WTC11 (cell line): ENCODE measurements around the gene KLHDC8A. TPM values are rescaled to one million over a fixed set of nuclear protein-coding genes. Genes with fewer than 3 reads are reported as not detected.

ENCODE experiments used
- ATAC-seq: fragments of 200-7000 bp; cut with Tn5 transposase; 2 replicates; pipeline ENCODE4 v1.10.0; 2021; ENCODE audit warnings: mild to moderate bottlenecking, moderate library complexity
- CTCF ChIA-PET: fragments of 300-600 bp; sonication (Branson Sonifier 250); formaldehyde crosslinking; loops from one replicate; lab custom pipeline; 2021; ENCODE audit warnings: antibody characterized with exemption; lab: Charles Lee
- POLR2A ChIA-PET: fragments of 350-600 bp; sonication (Branson Sonifier 250); formaldehyde crosslinking; loops from one replicate; lab custom pipeline; 2021; ENCODE audit warnings: antibody characterized with exemption; lab: Charles Lee
- DNase-seq: peaks from one replicate; pipeline ENCODE4 v3.0.0; 2021; ENCODE audit warnings: low spot score
- H3K27ac Mint-ChIP-seq: 2 replicates; pipeline ENCODE4 v1.8.0; 2021; ENCODE audit warnings: mixed read lengths
- H3K27me3 Mint-ChIP-seq: 2 replicates; pipeline ENCODE4 v1.8.0; 2021; ENCODE audit warnings: low read depth, mild to moderate bottlenecking, moderate library complexity, mixed read lengths
- H3K36me3 Mint-ChIP-seq: 2 replicates; pipeline ENCODE4 v1.8.0; 2021; ENCODE audit warnings: mixed read lengths
- H3K4me1 Mint-ChIP-seq: 2 replicates; pipeline ENCODE4 v1.8.0; 2022; ENCODE audit warnings: mixed read lengths
- H3K4me3 Mint-ChIP-seq: 2 replicates; pipeline ENCODE4 v1.8.0; 2021; ENCODE audit warnings: mild to moderate bottlenecking, moderate library complexity, mixed read lengths
- H3K9me3 Mint-ChIP-seq: 2 replicates; pipeline ENCODE4 v1.8.0; 2021; ENCODE audit warnings: mixed read lengths
- CREB1 ChIP-seq: sonication (generic); formaldehyde crosslinking; IDR thresholded peaks from 2 replicates; pipeline ENCODE4 v1.8.0; 2023; ENCODE audit warnings: mild to moderate bottlenecking, missing genetic modification reagents
- E2F5 ChIP-seq: sonication (generic); formaldehyde crosslinking; IDR thresholded peaks from 2 replicates; pipeline ENCODE4 v1.8.1; 2022; ENCODE audit warnings: mild to moderate bottlenecking, moderate library complexity, missing genetic modification reagents
- ERG ChIP-seq: fragments of 250-450 bp; sonication (Bioruptor Pico); IDR thresholded peaks from 2 replicates; pipeline ENCODE4 v1.8.0; 2021; ENCODE audit warnings: mild to moderate bottlenecking
- ETV6 ChIP-seq: sonication (generic); formaldehyde crosslinking; IDR thresholded peaks from 2 replicates; pipeline ENCODE4 v1.8.1; 2022; ENCODE audit warnings: mild to moderate bottlenecking, missing genetic modification reagents
- FOXJ3 ChIP-seq: sonication (generic); formaldehyde crosslinking; IDR thresholded peaks from 2 replicates; pipeline ENCODE4 v1.9.0; 2021; ENCODE audit warnings: missing genetic modification reagents, mild to moderate bottlenecking, borderline replicate concordance
- GABPB1 ChIP-seq: sonication (generic); formaldehyde crosslinking; IDR thresholded peaks from 2 replicates; pipeline ENCODE4 v1.8.1; 2023; ENCODE audit warnings: mild to moderate bottlenecking, missing genetic modification reagents
- GTF2I ChIP-seq: fragments of 250-450 bp; sonication (Bioruptor Pico); conservative IDR thresholded peaks from 2 replicates; pipeline ENCODE4 v1.4.0; 2021; ENCODE audit warnings: mild to moderate bottlenecking
- HMGXB4 ChIP-seq: sonication (generic); formaldehyde crosslinking; IDR thresholded peaks from 2 replicates; pipeline ENCODE4 v1.8.1; 2023; ENCODE audit warnings: mild to moderate bottlenecking, moderate library complexity, missing genetic modification reagents
- IRF2 ChIP-seq: sonication (generic); formaldehyde crosslinking; IDR thresholded peaks from 2 replicates; pipeline ENCODE4 v1.8.0; 2022; ENCODE audit warnings: low read depth, missing genetic modification reagents, borderline replicate concordance
- NFATC4 ChIP-seq: fragments of 250-450 bp; sonication (Bioruptor Pico); IDR thresholded peaks from 2 replicates; pipeline ENCODE4 v1.9.0; 2021; ENCODE audit warnings: mild to moderate bottlenecking
- NR1H2 ChIP-seq: sonication (generic); formaldehyde crosslinking; IDR thresholded peaks from 2 replicates; pipeline ENCODE4 v1.9.0; 2021; ENCODE audit warnings: mild to moderate bottlenecking, moderate library complexity, missing genetic modification reagents
- NR2C2 ChIP-seq: sonication (generic); formaldehyde crosslinking; IDR thresholded peaks from 2 replicates; pipeline ENCODE4 v1.8.0; 2022; ENCODE audit warnings: mild to moderate bottlenecking, missing genetic modification reagents
- NR3C1 ChIP-seq: sonication (generic); formaldehyde crosslinking; conservative IDR thresholded peaks from 2 replicates; pipeline ENCODE4 v1.8.1; 2023; ENCODE audit warnings: low read depth, mild to moderate bottlenecking, missing genetic modification reagents
- OVOL2 ChIP-seq: fragments of 250-450 bp; sonication (Bioruptor Pico); IDR thresholded peaks from 2 replicates; pipeline ENCODE4 v1.9.0; 2021; ENCODE audit warnings: mild to moderate bottlenecking, borderline replicate concordance
- PRDM15 ChIP-seq: sonication (generic); formaldehyde crosslinking; IDR thresholded peaks from 2 replicates; pipeline ENCODE4 v1.8.0; 2022; ENCODE audit warnings: missing genetic modification reagents
- RORB ChIP-seq: fragments of 250-450 bp; sonication (Bioruptor Pico); IDR thresholded peaks from 2 replicates; pipeline ENCODE4 v1.9.0; 2021; ENCODE audit warnings: mild to moderate bottlenecking
- SP1 ChIP-seq: sonication (generic); formaldehyde crosslinking; conservative IDR thresholded peaks from 2 replicates; pipeline ENCODE4 v1.8.1; 2022; ENCODE audit warnings: missing genetic modification reagents
- ZNF138 ChIP-seq: sonication (generic); formaldehyde crosslinking; conservative IDR thresholded peaks from 2 replicates; pipeline ENCODE4 v1.8.1; 2022; ENCODE audit warnings: mild to moderate bottlenecking, moderate library complexity, missing genetic modification reagents
- ZNF423 ChIP-seq: fragments of 250-450 bp; sonication (Bioruptor Pico); IDR thresholded peaks from 2 replicates; pipeline ENCODE4 v2.1.2; 2022; ENCODE audit warnings: mild to moderate bottlenecking, moderate library complexity
- total RNA-seq: library from RNA; stranded (reverse); gene quantifications from 3 replicates; pipeline ENCODE4 v1.2.3, GENCODE V29; 2021

The KLHDC8A gene
- total RNA-seq, 1 experiment from 2014 or later: 1.7 TPM

- Mint-ChIP-seq H3K27me3 (no peaks in the 10 kb centered on the region; the same call in 1 of the 2 replicates), H3K4me3 (no peak overlapping the region), H3K36me3 (no peaks in the 10 kb centered on the region), H3K4me1 (peaks cover 15% of the 10 kb centered on the region), H3K9me3 (no peaks in the 10 kb centered on the region), H3K27ac (no peak overlapping the region)
- CTCF ChIA-PET: interaction anchor here (0.9 to 13.8 kb wide), 5 partner anchors 24 to 328 kb away, joined by 3 to 684 read pairs (median 7); no protein-coding TSS in a partner anchor
- POLR2A ChIA-PET: interaction anchor here (0.9 to 1.4 kb wide), 3 partner anchors 9 to 56 kb away, joined by 3 read pairs; no protein-coding TSS in a partner anchor
- ATAC-seq: no peak
- TF ChIP-seq SP1 (CRISPR knock-in tag) (no peak), NR2C2 (CRISPR knock-in tag) (no peak), NR1H2 (CRISPR knock-in tag) (no peak)
- DNase-seq: no peak
These were observed 27.0 kb downstream of the KLHDC8A start for GRCh38 chr1:205329719-205330118.

GRCh38 chr1:205328476-205328875 lies 28.2 kb downstream of the KLHDC8A start:
- ATAC-seq: no peak

GRCh38 chr1:205326812-205327466 lies 29.8 kb downstream of the KLHDC8A start:
- Mint-ChIP-seq H3K36me3 (no peaks in the 10 kb centered on the region), H3K4me3 (no peak overlapping the region), H3K27me3 (peaks cover 17% of the 10 kb centered on the region), H3K4me1 (peaks cover 18% of the 10 kb centered on the region), H3K9me3 (no peaks in the 10 kb centered on the region), H3K27ac (no peak overlapping the region)
- no peak for DNase-seq
- ChIA-PET POLR2A (no interaction called here), CTCF (interaction anchor here (1.0 to 13.8 kb wide), 5 partner anchors 9 to 97 kb away, joined by 3 to 684 read pairs (median 43); no protein-coding TSS in a partner anchor)
- ATAC-seq: no peak
- TF ChIP-seq GABPB1 (CRISPR knock-in tag): no peak
- TF ChIP-seq NFATC4 (CRISPR knock-in tag): no peak
- TF ChIP-seq PRDM15 (CRISPR knock-in tag): no peak
- TF ChIP-seq ETV6 (CRISPR knock-in tag): no peak
- TF ChIP-seq IRF2 (CRISPR knock-in tag): no peak
- TF ChIP-seq ZNF423 (CRISPR knock-in tag): no peak
- no peak for TF ChIP-seq CREB1 (CRISPR knock-in tag)
- no peak for TF ChIP-seq E2F5
- no peak for TF ChIP-seq RORB (CRISPR knock-in tag)
- no peak for TF ChIP-seq SP1 (CRISPR knock-in tag)
- TF ChIP-seq GTF2I (CRISPR knock-in tag): no peak
- TF ChIP-seq FOXJ3 (CRISPR knock-in tag): no peak
- TF ChIP-seq NR3C1: no peak
- TF ChIP-seq OVOL2 (CRISPR knock-in tag): no peak
- TF ChIP-seq ERG (CRISPR knock-in tag): no peak

More at GRCh38 chr1:205328476-205328875, 28.2 kb downstream of the KLHDC8A start:
- peaks cover 18% of the 10 kb centered on the region for H3K4me1 Mint-ChIP-seq
- no peaks in the 10 kb centered on the region for H3K36me3 Mint-ChIP-seq
- H3K9me3 Mint-ChIP-seq: no peaks in the 10 kb centered on the region
- H3K4me3 Mint-ChIP-seq: no peak overlapping the region
- H3K27ac Mint-ChIP-seq: no peak overlapping the region
- TF ChIP-seq ZNF138 (CRISPR knock-in tag) (no peak), OVOL2 (CRISPR knock-in tag) (no peak), HMGXB4 (CRISPR knock-in tag) (no peak), RORB (CRISPR knock-in tag) (no peak)
- DNase-seq: no peak
- H3K27me3 Mint-ChIP-seq: peaks cover 4% of the 10 kb centered on the region; the same call in 1 of the 2 replicates
- ChIA-PET CTCF (interaction anchor here (0.7 to 13.8 kb wide), 7 partner anchors 8 to 267 kb away, joined by 3 to 684 read pairs (median 4); no protein-coding TSS in a partner anchor), POLR2A (interaction anchor here (0.6 kb wide), 1 partner anchor 15 kb away, joined by 3 read pairs; no protein-coding TSS in a partner anchor)
